ENCODE data around the gene GM2A. TPM values are rescaled to one million over a fixed set of nuclear protein-coding genes. Genes with fewer than 3 reads are reported as not detected.
"Not testable (repeated sequence)": the region's sequence is repeated elsewhere in the genome, so short reads cannot be mapped to it uniquely, and the experiment has no call there.

GM2A gene
- total RNA-seq, 4 donors from 2014 or later: 15.4 to 23.8 (median 18.8) TPM

- WGBS, 2 donors: 87 to 95% methylated on average over 5 of the region's 5 CpGs
- no peaks in the 10 kb centered on the region for H3K9me3 ChIP-seq
- intact Hi-C loops (cut with DNase I): loop anchor here (5.0 kb wide), 1 partner anchor 189 kb away; no protein-coding TSS in a partner anchor
- no peak for TF ChIP-seq POLR2A (IDR thresholded peaks at IDR 0.05)
- no peak for TF ChIP-seq CTCF (IDR thresholded peaks at IDR 0.05)
- no peaks in the 10 kb centered on the region for H3K27me3 ChIP-seq
- H3K4me1 ChIP-seq: peaks cover 9 to 17% of the 10 kb centered on the region in 2 donors
- no peak for DNase-seq
- H3K36me3 ChIP-seq: no peaks in the 10 kb centered on the region
- no peak overlapping the region for H3K27ac ChIP-seq
- no peak overlapping the region for H3K4me3 ChIP-seq (replicated peaks in 1 of 3)
These were observed 1.9 kb upstream of the GM2A start for GRCh38 chr5:151251001-151251551.

- TF ChIP-seq CTCF (IDR thresholded peaks at IDR 0.05) (no peak), POLR2A (IDR thresholded peaks at IDR 0.05) (no peak)
- no peaks in the 10 kb centered on the region for H3K9me3 ChIP-seq
- 98% methylated on average over 4 of the region's 4 CpGs for WGBS, 2 donors
- no peak overlapping the region for H3K4me3 ChIP-seq (replicated peaks in 1 of 3)
- no peak for DNase-seq
- H3K4me1 ChIP-seq: peaks cover 9 to 17% of the 10 kb centered on the region in 2 donors
- intact Hi-C loops (cut with DNase I): loop anchor here (5.0 kb wide), 1 partner anchor 189 kb away; no protein-coding TSS in a partner anchor
- H3K27me3 ChIP-seq: no peaks in the 10 kb centered on the region
- no peaks in the 10 kb centered on the region for H3K36me3 ChIP-seq
- no peak overlapping the region for H3K27ac ChIP-seq
These were observed 1.4 kb upstream of the GM2A start for GRCh38 chr5:151251621-151252020.

GRCh38 chr5:151253605-151253950 lies 593 bp downstream of the GM2A start:
- WGBS, 2 donors: 24 to 27% methylated on average over 5 of the region's 5 CpGs
- Histone ChIP-seq H3K9me3 (no peaks in the 10 kb centered on the region), H3K36me3 (no peaks in the 10 kb centered on the region), H3K27ac (peak overlapping the region in 2 of 3 donors; percentile 62 to 72), H3K4me3 (replicated peaks in 1 of 3) (peak overlapping the region; percentile 60 to 74 (median 72)), H3K4me1 (peaks cover 9 to 17% of the 10 kb centered on the region in 2 donors), H3K27me3 (no peaks in the 10 kb centered on the region)
- DNase-seq: peak in 1 of 2 donors; percentile 8
- TF ChIP-seq CTCF (IDR thresholded peaks at IDR 0.05) (no peak), POLR2A (IDR thresholded peaks at IDR 0.05) (no peak)
- intact Hi-C loops (cut with DNase I): loop anchor here (5.0 kb wide), 1 partner anchor 191 kb away; no protein-coding TSS in a partner anchor

DNA sequence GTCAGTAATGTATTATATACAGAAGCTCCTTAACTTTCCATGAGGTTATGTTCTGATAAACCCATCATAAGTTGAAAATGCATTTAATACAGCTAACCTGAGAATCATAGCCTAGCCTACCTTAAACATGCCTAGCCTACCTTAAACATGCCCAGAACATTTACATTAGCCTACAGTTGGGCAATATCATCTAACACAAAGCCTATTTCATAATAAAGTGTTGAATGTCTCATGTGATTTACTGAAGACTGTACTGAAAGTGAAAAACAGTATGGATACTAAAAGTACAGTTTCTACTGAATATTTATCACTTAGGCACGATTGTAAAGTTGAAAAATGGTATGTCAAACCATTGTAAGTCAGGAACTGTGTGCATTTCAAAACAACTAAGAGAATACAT lies 1.6 kb downstream of the GM2A start:
- Histone ChIP-seq H3K4me1 (peaks cover 9 to 17% of the 10 kb centered on the region in 2 donors), H3K9me3 (no peaks in the 10 kb centered on the region), H3K36me3 (no peaks in the 10 kb centered on the region), H3K27ac (no peak overlapping the region), H3K27me3 (no peaks in the 10 kb centered on the region), H3K4me3 (replicated peaks in 1 of 3) (no peak overlapping the region)
- 86 to 88% methylated on average over 1 of the region's 1 CpG for WGBS, 2 donors
- no peak for DNase-seq
- no peak for TF ChIP-seq POLR2A (IDR thresholded peaks at IDR 0.05)
- no peak for TF ChIP-seq CTCF (IDR thresholded peaks at IDR 0.05)
- intact Hi-C loops (cut with DNase I): loop anchor here (5.0 kb wide), 1 partner anchor 192 kb away; no protein-coding TSS in a partner anchor

DNA sequence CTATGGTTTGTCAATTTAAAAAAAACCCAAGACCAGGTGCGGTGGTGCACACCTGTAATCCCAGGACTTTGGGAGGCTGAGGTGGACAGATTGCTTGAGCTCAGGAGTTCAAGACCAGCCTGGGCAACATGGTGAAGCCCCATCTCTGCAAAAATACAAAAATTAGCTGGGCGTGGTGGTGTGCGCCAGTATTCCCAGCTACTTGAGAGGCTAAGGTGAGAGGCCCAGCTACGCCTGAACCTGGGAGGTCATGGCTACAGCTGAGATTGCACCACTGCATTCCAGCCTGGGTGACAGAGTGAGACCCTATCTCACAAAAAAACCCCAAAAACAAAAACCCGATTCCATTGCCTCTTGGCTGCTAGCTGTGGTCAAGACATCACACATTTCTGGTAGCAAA lies 2.0 kb downstream of the GM2A start:
- intact Hi-C loops (cut with DNase I): loop anchor here (5.0 kb wide), 1 partner anchor 193 kb away; no protein-coding TSS in a partner anchor
- not testable (repeated sequence) for H3K36me3 ChIP-seq

More for the DNA sequence above, 2.0 kb downstream of the GM2A start:
- peaks cover 9 to 17% of the 10 kb centered on the region in 2 donors for H3K4me1 ChIP-seq
- 95 to 97% methylated on average over 5 of the region's 5 CpGs for WGBS, 2 donors
- not testable (repeated sequence) for H3K9me3 ChIP-seq; H3K27me3 ChIP-seq; DNase-seq; H3K4me3 ChIP-seq (replicated peaks in 1 of 3); H3K27ac ChIP-seq
